ENCODE measurements around the gene MYL6B.
"Not testable (repeated sequence)": the region's sequence is repeated elsewhere in the genome, so short reads cannot be mapped to it uniquely, and the experiment has no call there.

GRCh38 chr12:56156464-56157200 lies 4.2 kb downstream of the MYL6B start:
- not testable (repeated sequence) for TF ChIP-seq ZNF274 (IDR thresholded peaks at IDR 0.05; ENCODE audit: low read depth, low read length); SUZ12 (IDR thresholded peaks at IDR 0.05; ENCODE audit: extremely low read depth, insufficient read depth, insufficient read length)

Measured in NT2/D1 (cell line).